Kidney glomerular epithelial cell (primary cell): Measurements from ENCODE around the gene FLT4.

Experiments used
- DNase-seq: peaks from one replicate; lab custom pipeline; 2025; lab: John Stamatoyannopoulos, UW

The FLT4 gene

DNA sequence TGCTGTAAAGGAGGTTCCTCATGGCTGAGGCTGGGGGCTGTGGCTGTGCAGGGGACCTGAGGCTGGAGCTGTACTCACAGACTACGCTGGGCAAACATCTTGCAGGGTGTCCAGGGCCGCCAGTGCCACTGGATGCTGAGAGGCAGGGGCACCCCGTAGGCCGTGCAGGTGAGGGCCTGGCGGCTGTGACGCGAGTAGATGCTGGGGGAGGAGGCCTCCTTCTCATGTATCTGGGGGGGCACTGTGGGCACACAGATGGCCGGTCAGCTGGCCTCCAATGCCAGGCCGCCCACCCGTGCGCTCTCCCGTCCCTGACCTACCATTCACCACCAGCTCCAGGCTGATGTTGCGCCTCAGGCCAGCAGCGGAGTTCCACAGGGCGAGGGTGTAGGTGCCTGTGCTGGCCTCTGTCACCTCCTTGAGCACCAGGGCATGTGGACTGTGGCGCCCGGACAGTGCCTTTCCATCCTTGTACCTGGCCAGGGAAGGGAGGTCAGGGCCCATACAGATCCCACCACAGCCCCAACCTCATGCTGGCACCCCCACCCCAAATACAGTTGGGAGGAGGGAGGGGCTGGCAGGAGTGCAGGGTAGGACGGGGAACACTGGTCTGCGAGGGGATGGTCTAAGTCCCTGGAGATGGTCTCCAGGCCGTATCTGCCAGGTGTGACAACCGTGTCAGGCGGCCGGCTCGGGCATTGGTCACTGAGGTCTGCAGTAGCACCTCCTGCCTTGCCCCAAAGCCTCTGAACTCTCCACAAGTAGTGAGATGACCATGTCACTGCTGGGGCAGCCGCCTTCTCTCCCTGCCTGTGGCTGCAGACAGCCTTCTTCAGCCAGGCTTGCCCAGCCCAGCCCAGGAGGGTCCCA, 23.4 kb downstream of the FLT4 start:
- DNase-seq, result no peak

DNA sequence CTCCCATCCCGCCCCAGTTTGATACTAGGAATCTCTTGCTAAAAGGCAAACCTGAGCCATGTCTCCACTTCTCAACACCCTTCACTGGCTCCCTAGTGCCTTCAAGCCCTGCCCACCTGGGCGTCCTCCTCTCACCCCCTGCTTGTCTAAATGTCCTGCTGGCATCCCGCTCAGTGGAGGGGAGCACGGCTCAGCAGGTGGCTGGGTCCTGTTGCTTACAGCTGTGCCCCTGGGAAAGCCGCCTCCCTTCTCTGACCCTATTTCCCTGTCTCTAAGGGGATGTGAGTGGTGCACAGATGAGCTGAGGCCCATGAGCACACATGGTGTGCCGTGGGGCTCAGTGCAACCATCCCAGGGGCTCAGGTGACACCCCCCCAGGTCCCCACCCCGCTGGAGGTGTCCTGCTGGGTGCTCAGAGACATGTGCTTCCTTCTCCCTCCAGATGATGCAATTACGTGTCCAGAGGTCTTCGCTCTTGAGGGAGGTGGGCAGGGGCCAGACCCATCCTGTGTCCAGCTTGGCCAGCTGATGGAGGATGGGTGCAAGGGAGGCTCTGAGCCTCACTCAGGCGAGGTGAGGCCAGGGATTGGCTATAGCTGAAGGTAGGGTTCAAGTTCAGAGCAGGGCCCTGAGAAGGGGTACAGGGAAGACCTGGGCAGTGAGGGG, 24.1 kb downstream of the FLT4 start:
- no peak for DNase-seq

DNA sequence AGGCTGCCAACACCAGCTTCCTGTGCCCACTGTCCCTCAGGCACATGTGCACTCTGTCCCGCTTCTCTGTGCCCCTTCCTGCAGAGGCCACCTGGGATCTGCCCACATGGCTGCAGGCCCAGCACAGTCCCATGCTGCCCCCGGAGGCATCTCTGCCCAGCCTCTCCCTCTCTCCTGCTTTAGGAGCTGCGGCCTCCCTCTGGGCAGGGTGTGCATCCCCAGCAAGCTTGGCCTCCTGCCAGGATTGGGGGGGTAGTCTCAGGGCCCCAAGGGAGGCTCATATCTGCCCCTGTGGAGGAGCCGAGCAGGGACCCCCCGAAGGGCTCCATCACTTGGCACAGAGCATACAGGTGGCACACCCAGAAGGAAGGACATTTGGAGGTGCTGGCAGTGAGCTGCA, 24.8 kb downstream of the FLT4 start:
- DNase-seq, result no peak

DNA sequence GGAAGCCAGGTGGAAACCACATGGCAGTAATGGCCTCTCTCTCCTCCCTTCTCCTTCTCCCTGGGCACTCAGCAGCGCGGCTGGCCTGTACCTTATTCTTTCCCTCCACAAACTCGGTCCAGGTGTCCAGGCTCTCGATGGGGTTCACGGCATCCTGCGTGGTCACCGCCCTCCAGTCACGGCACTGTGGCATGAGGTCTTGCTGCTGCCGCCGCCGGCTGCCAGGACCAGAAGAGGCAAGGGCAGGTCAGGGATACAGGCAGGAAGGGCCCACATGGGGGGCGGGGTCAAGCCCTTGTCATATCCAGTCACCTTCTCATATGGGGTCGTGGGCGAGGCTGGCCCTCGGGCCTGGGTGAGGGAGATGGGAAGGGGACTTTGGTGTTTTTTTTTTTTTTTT, 25.6 kb downstream of the FLT4 start:
- DNase-seq, result no peak

DNA sequence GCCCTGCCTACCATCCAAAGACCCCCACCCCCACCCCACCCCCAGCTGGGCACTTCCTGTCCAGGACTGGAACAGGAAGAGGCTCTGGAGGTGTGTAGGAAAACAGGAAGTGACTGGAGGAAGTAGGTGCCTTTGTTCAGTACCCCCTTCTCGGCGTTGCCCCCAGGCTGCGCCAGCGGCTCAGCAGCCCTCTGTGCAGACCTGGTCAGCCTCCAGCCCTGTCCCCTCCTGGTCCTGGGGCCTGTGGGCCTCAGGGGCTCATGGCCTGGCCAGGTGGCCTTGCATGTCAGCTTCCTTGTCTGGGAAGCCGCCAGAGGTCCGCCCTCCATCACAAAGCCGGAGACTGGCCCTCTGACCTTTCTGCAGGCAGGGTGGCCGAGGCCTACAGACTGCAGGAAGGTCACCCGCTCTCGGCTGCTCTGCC, 26.0 kb downstream of the FLT4 start:
- no peak for DNase-seq

DNA sequence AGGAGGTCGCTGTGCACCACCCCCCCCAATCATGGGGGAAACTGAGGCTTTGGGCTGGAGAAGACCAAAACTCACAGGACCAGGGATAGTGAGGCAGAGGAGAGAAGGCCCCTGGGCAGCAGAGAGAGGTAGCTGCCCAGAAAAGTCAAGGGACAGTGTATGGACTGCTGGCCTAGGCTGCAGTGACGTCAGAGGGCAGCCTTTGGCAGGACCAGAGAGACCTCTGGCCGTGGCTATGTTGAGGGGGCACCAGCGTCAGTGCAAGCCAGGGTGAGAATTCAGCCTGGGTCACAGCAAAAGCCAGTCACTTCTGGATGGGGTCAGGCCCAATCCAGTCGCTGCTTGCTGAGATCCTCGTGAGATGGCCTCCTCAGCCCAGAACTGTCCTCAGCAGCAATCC, 26.5 kb downstream of the FLT4 start:
- no peak for DNase-seq

DNA sequence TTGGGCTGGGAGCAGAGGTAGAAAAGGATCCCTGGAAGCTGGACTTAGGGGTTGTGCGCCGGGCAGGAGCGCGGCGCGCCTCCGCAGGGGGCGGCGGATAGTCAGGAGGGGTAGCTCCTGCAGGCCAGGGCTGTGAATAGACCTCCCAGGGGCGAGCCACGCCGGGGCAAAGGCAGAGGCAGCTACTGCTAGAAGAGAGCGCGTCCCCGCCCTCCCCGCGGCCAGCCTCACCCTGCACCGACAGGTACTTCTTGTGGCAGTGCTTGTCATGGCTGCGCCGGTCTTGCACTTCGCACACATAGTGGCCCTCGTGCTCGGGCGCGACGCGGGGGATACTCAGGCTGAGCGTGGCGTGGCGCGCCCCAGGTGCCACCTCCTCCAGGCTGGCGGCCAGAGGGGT, 28.1 kb downstream of the FLT4 start:
- no peak for DNase-seq

DNA sequence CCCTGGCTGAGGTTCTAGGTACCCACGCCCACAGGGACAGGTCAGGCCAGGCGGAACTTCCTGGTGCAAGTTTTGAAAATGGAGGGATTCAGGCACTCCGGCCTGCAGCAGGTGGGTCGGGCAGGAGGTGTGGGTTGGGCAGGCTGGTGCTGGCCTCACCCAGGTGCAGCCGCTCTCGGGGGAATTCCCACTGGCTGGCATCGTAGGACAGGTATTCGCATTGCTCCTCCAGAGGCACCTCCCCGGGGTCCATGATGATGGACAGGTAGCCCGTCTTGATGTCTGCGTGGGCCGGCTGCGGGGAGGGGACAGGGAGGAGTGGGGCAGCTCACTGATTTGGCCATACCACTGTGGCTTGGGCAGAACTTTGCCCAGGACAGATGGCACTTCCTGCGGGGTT, 29.4 kb downstream of the FLT4 start:
- no peak for DNase-seq

DNA sequence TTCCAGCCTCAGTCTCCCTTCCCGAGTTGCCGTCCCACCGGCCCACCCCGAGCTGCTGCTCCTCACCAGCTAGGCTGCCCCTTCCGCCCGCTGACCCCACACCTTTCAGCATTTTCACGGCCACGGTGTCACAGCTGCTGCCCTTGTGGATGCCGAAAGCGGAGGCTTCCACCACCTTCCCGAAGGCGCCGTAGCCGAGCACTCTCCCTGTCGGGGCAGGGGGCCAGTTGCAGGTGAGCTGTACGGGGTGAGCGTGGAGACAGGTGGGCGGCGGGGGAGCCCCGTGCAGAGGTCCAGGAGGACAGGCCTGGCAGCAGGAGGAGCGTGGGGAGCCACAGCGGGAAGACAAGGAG, 29.9 kb downstream of the FLT4 start:
- DNase-seq, result no peak

DNA sequence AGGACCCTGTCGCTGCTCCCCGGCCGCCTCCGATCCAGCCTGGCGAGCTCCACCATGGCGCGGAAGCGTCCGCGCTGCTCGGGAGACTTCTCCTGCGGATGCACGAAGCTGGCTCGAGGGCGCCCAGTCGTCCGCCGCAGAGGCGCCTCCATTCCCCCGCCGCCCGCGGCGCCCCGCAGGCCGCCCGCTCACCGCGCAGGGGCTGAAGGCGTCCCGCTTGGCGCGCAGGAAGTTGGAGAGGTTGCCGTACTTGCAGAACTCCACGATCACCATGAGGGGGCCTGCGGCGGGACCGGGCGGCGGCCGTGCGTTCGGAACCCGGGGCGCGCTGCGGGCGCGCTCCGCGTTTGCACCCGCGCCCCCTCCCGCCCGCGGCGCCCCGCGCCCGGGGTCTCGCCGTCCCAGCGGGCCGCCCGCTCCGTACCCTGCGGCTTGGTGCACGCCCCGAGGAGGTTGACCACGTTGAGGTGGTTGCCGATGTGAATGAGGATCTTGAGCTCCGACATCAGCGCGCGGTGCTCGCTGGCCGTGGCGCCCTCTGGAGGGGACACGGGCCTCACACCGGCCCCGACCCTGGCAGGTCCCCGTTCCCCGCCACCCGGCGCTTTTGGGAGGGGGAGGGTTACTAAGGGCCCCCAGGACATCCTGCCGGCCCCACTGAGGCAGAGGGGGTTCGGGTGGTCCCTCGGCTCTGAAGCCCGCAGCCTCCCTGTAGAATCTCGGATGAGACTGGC, 30.4 kb downstream of the FLT4 start:
- DNase-seq, result no peak

DNA sequence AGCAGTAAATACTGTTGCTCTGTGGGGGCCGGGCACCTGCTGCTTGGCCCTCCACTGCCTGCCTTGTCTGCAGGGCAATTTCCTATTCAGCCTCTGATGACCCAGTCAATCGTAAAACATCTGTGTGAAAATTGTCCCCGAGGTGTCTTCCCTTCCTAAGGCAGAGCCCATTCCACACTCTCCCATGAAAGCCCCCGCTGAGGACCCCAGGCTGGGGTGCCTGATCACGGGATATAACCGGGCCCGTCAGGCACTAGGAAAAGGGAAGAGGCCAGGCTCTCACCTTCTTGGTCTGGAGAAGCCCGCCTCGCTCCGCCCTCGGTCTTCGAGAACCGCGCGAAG, 30.9 kb downstream of the FLT4 start:
- no peak for DNase-seq

DNA sequence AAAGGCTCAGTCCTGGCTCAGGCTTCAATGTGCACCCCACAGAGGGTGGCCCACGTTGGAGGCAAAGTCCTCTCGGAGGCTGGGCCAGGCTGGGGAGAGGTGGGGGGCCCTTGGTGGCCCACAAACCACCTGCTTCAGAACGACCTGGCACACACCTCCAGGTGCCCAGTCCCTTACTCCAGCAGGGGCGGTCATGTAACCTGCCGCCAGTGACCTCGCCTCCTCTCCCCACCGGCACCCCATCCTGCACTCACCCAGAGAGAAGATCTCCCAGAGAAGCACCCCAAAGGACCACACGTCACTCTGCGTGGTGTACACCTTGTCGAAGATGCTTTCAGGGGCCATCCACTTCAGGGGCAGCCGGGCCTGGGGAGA, 35.6 kb downstream of the FLT4 start:
- no peak for DNase-seq

DNA sequence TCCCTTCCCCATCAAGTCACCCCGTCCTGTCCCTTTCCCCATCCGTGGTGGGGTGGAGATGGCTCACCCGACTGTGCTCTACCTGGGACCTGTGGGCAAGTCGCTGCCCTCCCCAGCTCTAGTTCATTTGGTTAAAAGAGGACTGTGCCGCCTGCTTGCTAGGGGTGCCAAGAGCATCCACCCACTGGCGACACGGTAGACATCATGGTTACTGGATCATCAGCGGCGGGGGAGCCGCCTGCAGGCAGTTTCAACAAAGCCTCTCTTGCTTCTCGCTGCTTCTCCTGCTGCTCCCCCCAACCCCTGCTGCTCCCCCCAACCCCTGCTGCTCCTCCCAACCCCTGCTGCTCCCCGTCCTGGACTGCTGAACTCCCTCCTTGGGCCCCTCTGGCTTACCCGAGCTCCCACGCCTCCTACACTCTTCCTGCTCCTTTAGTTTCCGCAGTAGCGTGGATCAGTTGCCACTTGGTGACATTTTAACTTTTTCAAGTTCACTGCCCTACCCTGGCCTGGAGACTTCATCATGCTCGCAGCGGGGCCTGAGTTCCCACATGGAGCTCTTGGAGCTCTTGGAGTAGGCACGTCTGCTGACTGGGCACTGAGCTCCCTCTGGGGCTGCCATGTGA, 36.1 kb downstream of the FLT4 start:
- DNase-seq, result no peak

DNA sequence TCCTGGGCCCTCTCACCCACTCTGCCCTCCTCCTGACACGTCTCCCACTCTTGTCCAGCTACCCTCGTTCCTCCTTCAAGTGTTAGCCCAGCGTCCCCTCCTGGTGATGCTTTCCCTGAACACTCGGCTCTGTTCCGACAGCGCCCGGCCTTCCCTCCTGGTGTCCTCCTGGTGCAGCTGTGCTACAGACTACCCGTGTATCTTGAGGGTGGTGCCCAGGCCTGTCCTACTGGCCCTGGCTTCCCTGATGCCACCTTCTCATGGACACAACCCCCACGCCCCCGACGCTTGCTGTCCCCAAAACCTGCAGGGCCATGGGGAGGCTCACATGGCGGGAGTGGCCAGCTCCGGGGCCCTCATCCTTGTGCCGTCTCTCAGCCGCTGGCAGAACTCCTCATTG, 36.7 kb downstream of the FLT4 start:
- DNase-seq, result no peak

DNA sequence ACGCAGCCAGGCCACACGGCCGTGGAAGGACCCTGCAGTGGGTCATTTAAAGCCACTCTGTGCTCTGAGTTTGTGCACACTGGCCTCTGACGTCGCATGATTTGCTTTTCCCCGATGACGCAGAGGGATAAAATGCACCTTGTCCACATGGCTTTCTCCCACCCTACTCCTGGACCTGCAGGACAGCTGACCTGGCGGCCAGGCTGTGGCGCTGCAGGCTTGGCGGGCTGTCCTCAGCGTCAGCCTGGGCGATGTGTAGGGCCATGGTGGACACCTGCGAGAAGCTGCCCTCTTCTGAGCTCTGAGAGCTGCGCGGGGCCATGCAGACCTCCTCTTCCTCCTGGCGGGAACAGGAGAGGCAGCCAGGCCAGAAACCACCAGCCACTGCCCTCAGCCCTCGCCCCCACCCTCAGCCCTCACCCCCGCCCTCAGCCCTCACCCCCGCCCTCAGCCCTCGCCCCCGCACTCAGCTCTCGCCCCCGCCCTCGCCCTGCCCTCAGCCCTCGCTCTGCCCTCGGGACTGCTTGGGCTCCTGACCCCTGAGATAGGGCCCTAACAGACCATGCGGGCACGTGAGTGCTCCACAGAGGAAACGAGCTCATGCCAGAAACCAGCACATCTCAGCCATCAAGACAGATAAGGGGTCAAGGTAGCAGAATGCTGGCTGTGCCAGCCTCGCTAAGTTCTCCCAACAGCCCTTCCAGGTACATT, 38.1 kb downstream of the FLT4 start:
- DNase-seq, result no peak

DNA sequence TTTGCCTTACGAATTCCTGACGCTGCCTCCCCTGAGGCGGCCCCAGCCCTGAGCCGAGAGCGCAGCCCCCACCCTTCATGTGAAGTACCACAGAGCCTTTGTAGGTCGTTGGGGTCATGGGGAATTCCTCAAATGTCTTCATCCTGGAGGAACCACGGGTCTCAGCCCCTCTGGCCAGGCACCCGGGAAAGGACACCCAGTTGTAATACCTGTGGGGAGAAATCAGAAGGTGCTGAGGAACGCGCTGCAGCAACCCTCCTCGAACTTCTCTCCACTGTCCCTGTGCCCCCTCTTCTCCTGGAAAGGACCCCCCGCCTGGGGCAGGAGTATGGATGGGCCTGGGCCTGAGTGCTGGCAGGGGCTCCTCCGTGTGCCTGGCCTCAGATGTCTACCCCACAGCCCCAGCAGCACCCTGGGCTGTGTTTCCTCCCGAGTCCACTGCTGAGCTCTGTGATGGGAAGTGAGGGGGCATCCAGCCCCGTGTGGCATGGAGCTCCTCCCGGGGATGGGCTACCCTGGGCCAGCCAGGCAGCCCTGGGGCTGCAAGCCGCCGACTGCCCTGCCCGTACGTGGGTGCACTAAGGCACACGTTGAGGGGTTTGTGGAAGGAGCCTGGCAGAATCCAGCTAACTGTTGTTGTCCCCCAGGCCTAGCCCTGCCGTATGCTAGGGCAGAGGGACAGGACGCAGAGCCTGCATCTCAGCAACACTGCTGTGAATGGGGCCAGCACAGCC, 39.4 kb downstream of the FLT4 start:
- no peak for DNase-seq

DNA sequence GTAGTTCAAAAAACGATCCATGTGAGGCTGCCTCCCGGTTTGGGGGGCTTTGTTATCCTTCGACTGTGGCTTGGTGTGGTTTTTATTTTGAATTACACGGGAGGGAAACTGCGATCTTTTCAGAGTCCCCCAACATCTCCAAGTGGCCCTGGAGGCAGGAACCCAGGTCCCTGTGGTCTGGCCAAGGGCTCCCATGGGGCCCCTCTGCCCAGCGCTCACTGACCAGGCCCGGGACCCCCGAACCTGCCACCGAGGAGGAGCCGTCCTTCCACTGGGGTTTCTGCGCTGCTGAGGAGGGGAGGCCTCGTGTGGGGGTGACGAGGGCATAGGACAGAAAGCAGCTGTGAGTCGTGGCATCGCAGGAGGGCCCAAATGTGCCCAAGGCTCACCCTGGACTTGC, 40.0 kb downstream of the FLT4 start:
- DNase-seq, result no peak

DNA sequence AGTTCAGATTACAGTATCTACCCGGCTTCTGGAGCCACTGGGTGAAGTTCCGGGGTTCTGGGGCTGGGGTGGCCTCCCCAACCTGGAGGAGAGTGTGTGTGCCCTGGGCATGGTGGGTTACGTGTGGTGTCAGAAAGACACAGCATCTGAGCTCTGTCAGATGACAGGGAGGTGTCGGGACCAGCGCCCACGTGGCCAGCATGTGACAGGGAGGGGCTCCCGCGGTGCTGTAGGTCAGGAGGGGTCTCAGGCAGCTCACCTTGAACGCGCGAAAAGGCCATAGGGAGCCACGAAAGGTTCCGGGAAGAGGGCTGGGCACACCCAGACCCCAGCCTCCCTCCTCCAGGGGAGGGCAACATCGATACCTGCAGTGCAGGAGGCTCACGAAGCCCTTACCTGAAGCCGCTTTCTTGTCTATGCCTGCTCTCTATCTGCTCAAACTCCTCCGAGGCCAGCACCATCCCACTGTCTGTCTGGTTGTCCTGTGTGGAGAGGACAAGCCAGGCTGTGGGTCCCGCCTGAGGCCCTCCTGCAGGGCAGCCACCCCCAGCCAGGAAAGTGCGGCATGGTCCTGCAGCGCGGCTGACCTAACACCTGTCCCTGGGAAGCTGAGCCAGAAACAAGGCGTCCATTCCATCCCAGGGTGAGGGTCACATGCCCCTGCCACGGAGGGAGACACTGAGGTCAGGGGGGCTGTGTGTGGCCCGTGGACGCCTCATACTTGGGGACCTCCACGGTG, 40.7 kb downstream of the FLT4 start:
- DNase-seq, result no peak

DNA sequence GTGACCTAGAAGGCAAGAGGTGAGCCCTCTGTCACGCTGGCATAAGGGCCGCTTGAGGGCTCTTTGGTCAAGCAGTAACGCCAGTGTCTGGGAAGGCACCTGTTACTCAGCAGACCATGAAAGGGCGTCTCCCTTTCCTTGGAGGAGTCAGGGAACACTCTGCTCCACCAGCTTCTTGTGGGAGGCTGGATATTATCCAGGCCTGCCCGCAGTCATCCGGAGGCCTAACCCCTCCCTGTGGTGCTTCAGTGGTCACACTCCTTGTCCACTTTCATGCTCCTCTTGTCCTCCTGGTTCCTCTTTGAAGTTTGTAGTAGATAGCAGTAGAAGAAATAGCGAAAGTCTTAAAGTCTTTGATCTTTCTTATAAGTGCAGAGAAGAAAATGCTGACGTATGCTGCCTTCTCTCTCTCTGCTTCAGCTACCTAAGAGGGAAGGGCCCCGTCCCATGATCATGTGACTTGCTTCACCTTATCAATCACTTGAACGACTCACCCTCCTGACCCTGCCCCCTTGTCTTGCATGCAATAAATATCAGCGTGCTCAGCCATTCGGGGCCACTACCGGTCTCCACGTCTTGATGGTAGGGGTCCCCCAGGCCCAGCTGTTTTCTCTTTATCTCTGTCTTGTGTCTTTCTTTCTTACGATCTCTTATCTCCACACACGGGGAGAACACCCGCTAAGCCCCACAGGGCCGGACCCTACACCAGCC, 41.4 kb downstream of the FLT4 start:
- DNase-seq, result peak; percentile 35

DNA sequence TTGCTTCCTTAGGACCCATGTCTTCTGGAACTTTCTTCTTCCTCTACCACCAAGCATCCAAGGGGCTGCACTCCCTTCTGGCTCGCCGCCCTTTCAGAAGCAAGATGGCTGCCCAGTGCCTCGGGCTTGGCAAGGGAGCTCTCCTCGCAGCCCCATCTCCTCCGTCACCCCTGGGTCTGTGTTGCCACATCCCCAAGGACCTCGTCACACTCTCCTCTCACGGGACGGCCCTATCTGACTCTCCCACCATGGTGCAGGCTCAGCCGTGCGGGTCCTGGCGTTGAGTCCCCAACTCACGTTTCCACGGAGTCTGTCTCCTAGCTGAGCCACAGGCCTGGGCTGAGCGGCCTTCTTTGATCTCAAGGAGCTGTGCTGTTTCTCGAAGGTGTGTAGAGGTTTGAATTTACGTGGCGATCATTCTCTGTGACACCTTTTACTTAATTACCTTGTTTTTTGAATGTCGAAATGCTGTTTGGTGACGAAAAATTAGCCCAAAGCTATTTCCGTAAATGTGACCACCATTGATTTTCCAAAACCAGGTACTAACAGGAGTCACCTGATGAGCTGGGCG, 43.1 kb downstream of the FLT4 start:
- no peak for DNase-seq
